Stimulated activated CD4-positive, alpha-beta T cell treated with anti-CD3 and anti-CD28 coated beads, Interleukin-4, amount 100 ng/mL, for 4 hours (primary cell): ENCODE results near the gene PSTPIP2.
"Not testable (repeated sequence)": the region's sequence is repeated elsewhere in the genome, so short reads cannot be mapped to it uniquely, and the experiment has no call there.

Experiments used
- DNase-seq, 2 experiments: peaks; one replicate each; pipeline ENCODE4 v3.0.0-alpha.2; 2020

PSTPIP2 gene, protein sequence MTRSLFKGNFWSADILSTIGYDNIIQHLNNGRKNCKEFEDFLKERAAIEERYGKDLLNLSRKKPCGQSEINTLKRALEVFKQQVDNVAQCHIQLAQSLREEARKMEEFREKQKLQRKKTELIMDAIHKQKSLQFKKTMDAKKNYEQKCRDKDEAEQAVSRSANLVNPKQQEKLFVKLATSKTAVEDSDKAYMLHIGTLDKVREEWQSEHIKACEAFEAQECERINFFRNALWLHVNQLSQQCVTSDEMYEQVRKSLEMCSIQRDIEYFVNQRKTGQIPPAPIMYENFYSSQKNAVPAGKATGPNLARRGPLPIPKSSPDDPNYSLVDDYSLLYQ

DNA sequence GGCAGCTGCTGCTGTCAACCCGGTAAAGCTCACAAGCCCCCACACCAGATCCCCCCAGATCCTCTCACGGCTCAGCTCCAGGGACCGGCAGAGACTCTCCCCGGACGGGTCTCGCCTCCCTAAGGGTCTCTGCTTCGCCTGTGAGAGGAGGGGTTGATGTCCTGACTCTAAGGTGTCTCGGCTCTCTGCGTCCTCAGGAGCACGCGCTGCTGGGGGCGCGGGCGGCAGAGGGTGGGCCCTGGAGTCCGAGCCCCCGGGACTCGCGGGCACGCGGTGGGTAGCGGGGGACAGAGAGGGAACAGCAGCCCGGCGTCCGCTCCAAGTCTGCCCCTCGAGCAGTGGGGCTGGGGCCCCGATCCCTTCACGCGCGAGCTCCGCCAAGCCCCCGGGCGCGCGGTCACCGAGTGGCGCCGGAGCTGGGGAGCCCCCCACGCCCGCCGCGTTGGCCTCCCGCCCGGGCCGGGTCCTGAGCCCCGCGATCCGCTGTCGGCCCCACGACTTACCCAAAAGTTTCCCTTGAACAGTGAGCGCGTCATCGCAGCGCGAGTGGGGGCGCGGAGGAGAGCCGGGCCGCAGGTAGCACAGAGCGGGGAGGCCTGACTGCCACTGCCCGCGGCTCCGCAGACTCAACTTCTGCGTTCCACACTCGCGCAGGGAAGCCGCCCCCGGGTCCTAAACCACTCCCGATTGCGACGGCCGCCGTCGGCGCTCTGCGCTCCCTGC lies at the start of gene PSTPIP2:
Gene PSTPIP2, minus strand, starts transcription at position 608 of the 723 bp plus-strand sequence. Its CDS starts 72 bp downstream, at position 536.
- peak; percentile 62 to 65 for DNase-seq

DNA sequence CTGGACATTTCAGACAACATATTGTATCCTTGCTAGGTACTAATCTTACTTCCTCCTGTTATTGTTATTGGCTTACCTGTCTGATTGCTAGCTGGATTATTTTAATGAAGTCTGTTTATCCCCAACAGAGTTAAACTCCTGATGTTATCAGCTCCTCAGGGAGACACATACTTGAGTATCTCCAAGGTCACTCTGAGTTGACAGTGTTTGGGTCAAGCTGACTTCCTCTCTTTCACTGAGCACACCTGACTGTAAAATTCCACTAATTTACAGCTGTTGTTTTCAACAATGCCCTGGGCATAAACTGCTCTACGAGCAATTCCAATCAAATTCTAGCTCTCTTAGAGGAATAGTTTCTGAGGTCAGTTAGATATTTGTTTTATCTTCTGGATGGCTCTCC lies 41.7 kb upstream of the PSTPIP2 start:
- no peak for DNase-seq

DNA sequence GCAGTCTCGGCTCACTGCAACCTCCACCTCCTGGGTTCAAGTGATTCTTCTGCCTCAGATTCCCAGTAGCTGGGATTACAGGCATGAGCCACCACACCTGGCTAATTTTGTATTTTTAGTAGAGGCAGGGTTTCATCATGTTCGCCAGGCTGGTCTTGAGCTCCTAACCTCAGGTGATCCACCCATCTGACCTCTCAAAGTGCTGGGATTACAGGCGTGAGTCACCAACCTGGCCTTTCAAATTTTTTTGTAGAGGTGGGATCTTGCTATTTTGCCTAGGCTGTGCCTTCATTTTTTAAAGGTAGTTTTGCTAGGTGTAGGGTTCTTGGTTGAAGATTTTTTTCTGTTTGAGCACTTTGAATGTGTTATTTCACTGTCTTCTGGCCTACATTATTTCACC lies 38.3 kb upstream of the PSTPIP2 start:
- DNase-seq: no peak

DNA sequence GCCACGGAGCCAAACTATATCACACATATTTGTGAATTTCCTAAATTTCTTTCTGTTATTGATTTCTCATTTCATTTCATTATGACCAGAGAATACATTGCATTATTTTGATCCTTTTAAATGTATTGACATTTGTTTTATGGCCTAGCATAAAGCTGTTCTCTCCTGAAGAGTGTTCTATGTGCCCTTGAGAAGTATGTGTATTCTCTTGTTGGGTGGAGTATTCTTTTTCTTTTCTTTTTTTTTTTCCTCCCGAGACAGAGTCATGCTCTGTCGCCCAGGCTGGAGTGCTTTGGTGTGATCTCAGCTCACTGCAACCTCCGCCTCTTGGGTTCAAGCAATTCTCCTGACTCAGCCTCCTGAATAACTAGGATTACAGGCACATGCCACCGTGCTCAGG lies 37.3 kb upstream of the PSTPIP2 start:
- no peak for DNase-seq

DNA sequence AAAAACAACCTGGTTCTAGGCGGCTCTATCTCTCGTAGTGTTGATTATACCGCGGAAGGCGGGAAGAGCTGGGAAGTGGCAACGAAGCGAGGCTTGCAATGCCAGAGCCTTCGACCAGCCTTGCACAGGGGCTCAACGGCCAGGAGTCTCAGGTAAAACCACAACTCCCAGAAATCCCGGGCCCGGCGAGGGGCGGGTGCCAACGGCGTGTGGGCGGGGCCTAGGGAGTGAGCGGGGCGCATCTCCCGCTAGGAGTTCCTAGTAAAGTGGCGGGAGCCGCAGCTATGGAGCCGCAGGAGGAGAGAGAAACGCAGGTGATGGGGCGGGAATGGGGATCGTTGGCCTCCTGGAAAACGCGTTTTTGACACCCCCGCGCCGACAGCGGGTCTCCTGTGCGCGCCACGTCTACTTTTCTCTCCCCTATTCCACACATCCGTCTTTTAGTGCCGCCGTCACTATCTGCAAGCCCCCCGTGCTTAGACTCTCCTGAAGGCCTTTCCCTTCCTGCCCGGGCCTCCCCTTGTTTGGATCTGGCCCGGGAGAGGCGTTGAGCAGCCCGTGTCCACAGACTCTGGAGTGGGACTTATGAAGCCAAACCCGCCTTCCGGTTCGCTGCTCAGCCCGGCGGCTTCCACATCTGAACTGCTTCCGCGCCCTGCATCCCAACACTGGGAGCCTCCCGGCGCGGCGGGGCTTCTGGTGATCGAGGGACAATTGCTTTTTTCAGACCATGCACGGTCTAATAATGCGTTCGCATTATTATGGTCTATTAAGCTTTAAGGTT lies 32.3 kb upstream of the PSTPIP2 start, which contains the start of gene HAUS1:
Gene HAUS1, plus strand, starts transcription at position 258 of the 784 bp plus-strand sequence. Its CDS starts 27 bp downstream, at position 285.
- DNase-seq: peak; percentile 82 to 86

DNA sequence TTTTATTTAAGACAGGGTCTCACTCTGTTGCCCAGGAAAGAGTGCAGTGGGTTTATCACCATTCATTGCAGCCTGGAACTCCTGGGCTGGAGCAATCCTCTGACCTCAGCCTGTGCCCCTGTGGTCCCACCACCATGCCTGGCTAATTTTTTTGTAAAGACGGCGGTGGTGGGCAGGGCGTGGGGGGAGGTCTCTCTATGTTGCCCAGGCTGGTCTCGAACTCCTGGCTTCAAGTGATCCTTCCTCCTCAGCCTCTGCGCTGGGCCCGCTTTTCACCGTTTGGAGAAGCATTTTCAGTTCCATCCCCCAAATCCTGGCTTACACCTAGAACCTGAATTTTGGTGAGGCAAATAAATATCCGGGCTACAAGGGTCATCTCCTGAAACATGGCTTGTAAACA lies 27.4 kb upstream of the PSTPIP2 start:
- no peak for DNase-seq

DNA sequence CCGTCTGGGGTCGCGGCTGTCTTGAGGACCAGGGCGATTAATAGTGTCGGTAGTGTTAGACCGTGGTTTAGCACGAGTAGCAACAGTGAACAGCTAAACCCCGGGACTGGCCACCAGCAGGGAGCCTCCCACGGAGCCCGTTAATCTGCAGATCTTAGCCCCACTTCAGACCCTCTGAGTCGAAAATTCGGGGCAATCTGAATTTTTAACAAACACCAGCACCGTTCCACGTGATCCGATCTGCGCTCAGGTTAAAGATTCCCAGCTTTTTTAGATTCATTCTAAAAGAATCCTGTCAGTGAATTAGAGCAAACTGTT lies 26.5 kb upstream of the PSTPIP2 start:
- no peak for DNase-seq

DNA sequence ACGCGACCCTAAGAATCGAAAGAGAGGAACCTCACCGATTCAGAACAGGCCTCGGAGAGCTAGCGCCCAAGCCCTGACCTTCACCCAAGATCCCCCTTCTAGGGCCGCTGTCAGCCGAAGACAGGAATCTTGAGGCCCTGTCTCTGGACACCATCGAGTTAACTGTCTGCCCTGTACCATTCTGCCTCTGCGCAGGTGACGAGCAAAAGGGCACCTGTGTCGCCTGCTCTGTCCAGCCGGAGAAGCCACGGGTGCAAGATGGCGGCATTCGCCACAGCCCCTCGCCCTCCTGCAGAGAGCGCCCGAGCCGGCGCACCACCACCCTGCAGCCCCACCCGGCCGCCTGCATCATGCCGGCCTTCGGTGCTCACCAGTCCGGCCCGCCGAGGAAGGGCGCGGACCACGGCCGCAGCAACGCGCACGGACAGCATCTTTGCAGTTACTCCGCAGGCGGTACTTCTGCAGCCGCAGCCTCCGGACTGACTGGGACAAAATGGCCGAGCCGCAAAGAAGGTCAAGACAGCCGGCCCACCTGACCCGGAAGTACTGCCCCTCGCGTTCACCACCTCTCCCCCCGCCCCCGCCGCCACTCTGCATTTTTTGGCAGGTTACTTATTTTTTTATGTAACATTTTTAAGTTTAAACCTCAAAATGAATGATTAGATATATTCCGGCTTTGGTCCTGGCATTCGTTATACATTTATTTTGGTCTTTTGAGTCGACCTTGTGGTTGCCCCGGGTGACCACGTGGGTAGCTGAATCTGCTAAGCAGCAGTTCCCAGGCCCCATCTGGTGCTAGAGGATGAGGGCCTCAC lies 25.9 kb upstream of the PSTPIP2 start, which contains the start of gene ATP5F1A:
Gene ATP5F1A, minus strand, starts transcription at position 496 of the 815 bp plus-strand sequence. Its CDS starts 65 bp downstream, at position 431.
- DNase-seq: peak; percentile 83 to 84

DNA sequence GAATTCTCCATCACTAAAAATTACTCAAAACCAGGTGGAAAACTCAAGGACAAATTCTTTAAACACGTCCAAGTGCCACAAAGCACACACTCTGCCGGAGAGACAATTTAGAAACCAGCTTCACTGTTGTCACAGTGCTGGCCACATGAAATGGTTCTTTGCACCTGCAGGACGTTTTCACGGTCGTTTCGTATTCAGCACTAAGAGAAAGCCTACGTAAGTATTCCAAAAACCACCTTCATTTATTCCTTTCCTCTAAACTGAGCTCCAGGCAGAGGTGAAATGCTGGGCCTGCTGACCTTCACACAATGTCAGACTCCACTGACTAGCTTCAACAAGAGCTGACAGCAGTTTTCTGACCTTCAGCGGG lies 25.4 kb upstream of the PSTPIP2 start:
- DNase-seq: no peak

DNA sequence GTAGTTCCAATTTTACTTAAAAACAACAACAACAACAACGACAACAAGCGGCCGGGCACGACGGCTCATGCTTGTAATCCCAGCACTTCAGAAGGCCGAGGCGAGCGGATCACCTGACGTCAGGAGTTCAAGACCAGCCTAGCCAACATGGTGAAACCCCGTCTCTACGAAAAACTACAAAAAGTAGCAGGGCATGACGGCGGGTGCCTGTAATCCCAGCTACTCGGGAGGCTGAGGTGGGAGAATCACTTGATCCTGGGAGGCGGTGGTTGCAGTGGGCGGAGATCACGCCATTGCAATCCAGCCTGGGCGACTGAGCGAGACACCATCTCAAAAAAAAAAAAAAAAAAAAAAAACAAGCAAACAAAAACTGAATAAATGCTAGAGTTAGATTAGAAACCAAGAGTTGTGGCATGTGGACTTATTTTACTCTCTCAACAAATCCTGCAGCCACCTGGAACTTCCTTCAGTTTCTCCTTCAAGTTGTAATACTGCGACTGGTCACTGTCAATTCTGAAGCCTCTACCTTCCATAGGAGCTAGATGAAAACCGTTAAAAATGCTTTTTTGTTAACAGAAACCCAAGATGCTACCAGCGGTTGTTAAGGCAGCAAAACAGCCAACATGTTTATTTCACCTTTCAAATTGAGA lies 24.7 kb upstream of the PSTPIP2 start:
- no peak for DNase-seq

DNA sequence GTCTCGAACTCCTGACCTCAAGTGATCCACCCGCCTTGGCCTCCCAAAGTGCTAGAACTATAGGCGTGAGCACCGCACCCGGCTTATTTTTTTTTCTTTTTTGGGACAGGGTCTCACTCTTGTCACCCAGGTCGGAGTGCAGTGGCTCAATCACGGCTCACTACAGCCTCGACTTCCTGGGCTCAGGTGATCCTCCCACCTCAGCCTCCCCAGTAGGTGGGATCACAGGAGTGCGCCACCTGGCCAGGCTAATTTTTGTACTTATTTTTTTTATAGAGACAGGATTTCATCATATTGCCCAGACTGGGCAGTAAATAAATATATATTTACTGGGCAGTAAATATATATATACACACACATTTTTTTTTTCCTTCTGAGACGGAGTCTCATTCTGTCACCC lies 23.5 kb upstream of the PSTPIP2 start:
- no peak for DNase-seq

DNA sequence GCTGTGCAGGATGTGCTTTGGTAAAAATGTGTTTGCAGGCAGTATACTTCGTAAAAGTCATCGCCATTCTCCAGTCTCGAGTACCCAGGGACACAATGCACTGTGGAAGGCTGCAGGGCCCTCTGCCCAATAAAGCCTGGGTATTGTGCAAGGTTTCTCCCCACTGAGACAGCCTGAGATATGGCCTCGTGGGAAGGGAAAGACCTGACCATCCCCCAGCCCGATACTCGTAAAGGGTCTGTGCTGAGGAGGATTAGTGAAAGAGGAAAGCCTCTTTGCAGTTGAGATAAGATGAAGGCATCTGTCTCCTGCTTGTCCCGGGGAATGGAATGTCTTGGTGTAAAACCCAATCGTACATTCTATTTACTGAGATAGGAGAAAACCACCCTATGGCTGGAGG lies 16.4 kb upstream of the PSTPIP2 start:
- not testable (repeated sequence) for DNase-seq

DNA sequence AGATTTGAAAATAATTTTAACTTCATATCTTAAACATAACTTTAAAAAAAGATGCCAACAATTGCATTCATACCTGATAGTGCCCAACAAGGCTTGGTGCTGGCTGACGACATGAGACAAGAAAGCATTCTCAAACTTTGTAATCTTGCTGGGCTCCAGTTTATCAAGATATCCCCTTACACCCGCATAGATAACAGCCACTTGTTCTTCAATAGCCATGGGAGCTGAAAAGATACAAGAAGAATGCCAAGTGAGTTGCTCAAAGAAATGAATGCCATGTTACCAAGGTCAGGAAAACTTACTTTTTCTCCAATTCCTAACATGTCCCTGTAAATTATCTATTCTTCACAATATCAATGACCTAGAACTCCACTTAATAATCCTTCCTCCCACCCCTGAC lies 12.4 kb upstream of the PSTPIP2 start:
- DNase-seq: no peak

DNA sequence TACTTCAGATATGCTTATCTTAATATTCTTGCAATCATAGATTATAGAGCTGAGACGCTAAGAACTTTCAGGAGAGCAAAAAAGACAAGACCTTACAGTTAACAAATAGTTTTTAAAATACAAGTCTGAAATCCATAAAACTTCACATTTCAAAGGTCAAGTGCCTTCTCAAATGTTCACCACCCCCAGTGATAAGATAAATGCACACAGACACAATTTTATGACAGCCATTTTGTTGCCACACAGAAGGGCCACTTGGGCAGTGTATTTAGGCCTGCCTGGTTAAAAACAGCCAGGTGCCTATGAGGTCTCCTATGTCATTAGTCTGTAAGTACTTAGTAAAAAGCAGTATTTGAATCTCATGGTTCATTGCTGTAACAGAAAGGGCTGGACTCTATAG lies 8.1 kb upstream of the PSTPIP2 start:
- no peak for DNase-seq

DNA sequence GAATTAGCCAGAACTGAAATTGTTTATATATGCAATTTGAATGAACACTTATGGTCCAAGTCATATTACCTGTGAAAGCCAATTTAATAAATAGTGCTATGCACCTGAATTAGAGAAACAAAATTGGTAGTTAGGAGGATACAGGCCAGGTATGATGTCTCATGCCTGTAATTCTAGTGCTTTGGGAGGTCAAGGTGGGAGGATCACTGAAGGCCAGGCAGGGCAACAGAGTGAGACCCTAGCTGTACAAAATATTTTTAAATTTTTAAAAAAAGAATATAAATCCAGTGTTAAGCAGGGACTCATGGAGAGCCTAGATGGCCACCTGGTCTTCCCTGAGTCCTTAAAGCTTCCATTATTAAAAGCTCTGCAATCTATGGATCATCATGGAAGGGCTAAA lies 7.3 kb upstream of the PSTPIP2 start:
- no peak for DNase-seq

DNA sequence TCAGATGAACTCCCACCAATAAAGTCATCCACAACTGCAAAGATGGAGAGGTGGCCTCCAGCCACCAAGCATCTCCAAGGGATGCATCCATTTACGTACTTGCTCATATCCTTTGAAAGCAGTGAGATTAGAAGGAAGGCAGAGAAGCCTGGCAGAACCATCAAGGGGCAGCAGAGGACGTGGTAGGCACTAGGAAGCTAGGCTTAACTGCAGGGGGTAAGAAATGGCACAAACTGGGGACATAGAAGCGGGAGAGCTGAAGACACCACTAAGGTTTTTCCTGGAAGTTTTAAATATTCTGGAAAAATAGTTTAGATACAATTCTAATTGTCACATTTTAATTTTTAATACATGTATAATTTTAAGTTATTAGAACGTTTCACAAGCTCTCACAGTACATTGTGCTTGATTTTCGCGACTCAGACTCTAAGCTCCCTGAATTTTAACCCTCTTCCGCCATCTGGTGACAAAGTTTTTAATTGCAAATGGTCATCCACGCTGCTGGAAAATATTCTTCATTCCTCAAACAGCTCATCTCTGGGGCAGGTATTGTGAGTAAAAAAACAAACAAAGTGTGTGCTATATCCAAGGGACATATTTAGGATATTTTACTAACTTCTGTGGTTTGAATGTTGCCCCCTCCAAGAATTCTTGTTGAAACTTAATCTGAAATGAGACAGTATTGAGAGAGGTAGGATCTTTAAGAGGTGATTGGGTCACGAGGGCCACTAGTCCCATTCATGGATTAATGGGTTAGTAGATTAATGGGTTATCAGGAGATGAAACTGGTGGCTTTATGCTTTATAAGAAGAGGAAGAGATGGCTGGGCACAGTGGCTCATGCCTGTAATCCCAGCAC lies 1.6 kb upstream of the PSTPIP2 start:
- peak in 1 of 2 experiments; percentile 51 for DNase-seq

DNA sequence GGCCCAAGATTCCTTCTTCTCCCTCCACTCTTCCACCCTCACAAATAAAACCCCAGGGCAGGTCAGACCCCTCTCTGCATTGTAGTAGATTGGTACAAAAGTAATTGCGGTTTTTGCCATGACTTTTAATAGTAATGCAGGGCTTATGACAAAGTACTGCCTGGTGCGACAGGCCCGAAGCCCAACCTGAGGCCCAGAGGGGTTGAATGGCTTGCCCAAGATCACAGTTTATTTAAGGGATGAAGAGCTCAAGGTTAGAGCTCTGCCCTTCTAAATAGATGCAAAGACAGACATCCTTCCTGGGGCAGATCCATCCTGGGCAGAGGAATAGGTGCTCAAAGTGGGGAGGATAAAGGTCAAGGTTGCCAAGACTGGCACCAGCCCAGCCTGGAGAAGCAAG lies 899 bp upstream of the PSTPIP2 start:
- DNase-seq: no peak

DNA sequence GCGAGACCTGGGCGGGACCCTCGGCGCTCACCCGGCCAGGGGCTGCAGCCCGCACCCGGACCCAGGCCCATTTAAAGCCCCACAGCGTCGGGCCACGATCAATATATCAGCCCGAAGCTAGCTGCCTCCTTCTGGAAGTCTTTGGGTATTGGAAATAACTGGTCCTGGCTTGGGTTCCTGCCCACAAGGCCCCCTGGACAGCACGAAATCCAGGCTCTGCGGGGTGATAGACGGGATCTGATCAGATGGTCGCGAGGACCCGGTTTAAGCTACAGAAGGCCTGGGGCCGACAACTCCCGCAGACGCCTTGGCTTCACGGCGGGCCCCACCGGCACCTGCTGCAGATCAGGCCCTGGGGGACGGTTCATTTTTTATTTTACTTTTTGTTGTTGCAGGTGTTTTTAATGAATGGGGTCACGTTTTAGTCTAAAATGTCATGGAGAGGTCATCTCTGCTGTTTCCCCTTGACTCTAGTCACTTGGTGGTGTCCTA lies 362 bp upstream of the PSTPIP2 start:
- no peak for DNase-seq

DNA sequence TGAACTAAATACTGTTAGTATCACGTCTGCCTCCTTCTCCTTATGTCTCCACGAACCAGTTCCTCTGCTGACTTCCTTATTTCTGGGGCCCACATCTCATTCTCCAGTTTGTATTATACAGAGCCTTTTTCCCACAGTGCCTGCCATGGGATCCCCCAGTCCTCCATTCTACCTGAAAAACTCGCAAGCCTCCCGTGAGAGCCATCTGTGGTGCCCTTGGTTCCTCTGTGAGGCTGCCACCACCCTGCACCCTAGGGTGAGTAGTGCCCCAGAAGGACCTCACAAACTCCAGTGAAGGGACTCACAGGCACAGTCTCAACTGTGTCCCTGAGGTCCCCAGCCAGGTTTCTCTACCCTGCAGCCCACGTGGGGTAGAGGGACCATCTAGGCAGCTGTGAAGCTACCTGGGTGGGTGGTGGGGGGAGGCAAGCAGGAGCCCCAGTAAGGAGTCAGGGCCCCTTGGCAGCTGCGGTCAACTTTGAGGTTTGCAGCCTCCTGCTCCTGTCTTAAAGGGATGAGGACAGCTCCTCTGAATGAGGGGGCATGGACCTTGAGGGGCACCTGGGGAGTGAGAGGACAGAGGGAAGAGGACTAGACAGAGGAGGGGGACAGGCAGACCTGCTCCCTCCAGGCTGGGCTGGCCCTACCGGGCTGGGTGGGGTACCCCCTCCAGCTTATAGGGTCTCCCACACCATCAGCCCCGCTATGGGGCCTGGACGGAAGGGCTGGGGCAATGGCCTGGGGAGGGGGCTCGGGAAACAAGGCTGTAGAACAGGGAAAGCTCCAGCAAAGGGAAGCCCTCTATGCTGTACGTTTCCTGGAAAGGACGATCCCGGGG lies 1.0 kb downstream of the PSTPIP2 start:
- no peak for DNase-seq

DNA sequence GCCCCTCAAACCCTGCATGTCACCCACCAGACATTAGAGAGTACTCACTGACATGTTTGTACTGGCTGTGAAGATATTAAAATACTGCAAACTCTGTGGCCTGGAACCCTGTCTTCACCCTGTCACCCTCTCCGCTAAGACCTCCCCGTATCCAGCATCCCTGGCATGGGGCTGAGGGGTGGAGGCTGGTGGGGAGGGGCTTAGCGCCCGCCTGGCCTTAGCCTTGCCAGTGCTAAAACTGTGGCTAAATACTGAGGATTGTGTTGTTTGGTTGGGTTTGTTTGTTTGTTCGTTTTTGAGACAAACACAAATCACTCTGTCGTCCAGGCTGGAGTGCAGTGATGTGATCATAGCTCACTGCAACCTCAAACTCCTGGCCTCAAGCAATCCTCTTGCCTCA lies 1.8 kb downstream of the PSTPIP2 start:
- DNase-seq: no peak
